CD4-positive, CD25-positive, alpha-beta regulatory T cell (primary cell): Measurements from ENCODE around the gene CPXM2. TPM values are rescaled to one million over a fixed set of nuclear protein-coding genes. Genes with fewer than 3 reads are reported as not detected.

Source experiments
- ATAC-seq, 2 donors: fragments of 150-1000 bp; cut with Tn5 transposase; one replicate each; pipeline ENCODE4 v1.10.0; 2021; ENCODE audit warnings: low read depth in 2 of 2, moderate number of reproducible peaks in 2 of 2, moderate library complexity in 1 of 2
- DNase-seq, 3 donors: peaks; one replicate each; pipeline versions ENCODE4 v3.0.0 to v3.0.0-alpha.2; 2012 to 2022; ENCODE audit warnings: mixed read lengths in 1 of 3
- H3K27ac ChIP-seq: one replicate; pipeline ENCODE4 v1.7.0; 2013; ENCODE audit warnings: mild to moderate bottlenecking, low read length; ENCODE audit not compliant: insufficient read depth, poor library complexity, severe bottlenecking
- H3K27me3 ChIP-seq: one replicate; pipeline ENCODE4 v1.7.0; 2013; ENCODE audit warnings: low read length; ENCODE audit not compliant: control insufficient read depth, insufficient read depth
- H3K36me3 ChIP-seq: one replicate; pipeline ENCODE4 v1.7.0; 2013; ENCODE audit warnings: mild to moderate bottlenecking, low read length, moderate library complexity; ENCODE audit not compliant: control insufficient read depth, insufficient read depth
- H3K4me1 ChIP-seq: 2 replicates; pipeline ENCODE4 v1.7.0; 2013; ENCODE audit warnings: mild to moderate bottlenecking, low read length; ENCODE audit not compliant: insufficient read depth, control insufficient read depth, poor library complexity, severe bottlenecking
- H3K4me3 ChIP-seq: one replicate; pipeline ENCODE4 v1.7.0; 2013; ENCODE audit warnings: low read depth, mild to moderate bottlenecking, low read length, moderate library complexity
- H3K9me3 ChIP-seq, 2 experiments: 1 replicate in 1 of 2; 2 replicates in 1 of 2; pipeline ENCODE4 v1.7.0; 2013; ENCODE audit warnings: low read length in 2 of 2, mild to moderate bottlenecking in 1 of 2, moderate library complexity in 1 of 2; ENCODE audit not compliant: control insufficient read depth in 2 of 2
- H3K27ac Mint-ChIP-seq, 3 donors: one replicate each; pipeline ENCODE4 v1.8.0; 2020 to 2022; ENCODE audit warnings: mild to moderate bottlenecking in 3 of 3, mixed read lengths in 3 of 3, moderate library complexity in 2 of 3
- H3K27me3 Mint-ChIP-seq: one replicate; pipeline ENCODE4 v1.8.0; 2022; ENCODE audit warnings: mild to moderate bottlenecking, mixed read lengths
- H3K36me3 Mint-ChIP-seq: one replicate; pipeline ENCODE4 v1.8.0; 2020; ENCODE audit warnings: mixed read lengths
- H3K4me1 Mint-ChIP-seq, 4 donors: one replicate each; pipeline ENCODE4 v1.8.0; 2020 to 2022; ENCODE audit warnings: mixed read lengths in 4 of 4, mild to moderate bottlenecking in 1 of 4
- H3K4me3 Mint-ChIP-seq, 4 donors: one replicate each; pipeline ENCODE4 v1.8.0; 2020 to 2022; ENCODE audit warnings: mild to moderate bottlenecking in 4 of 4, mixed read lengths in 4 of 4, moderate library complexity in 3 of 4
- H3K9me3 Mint-ChIP-seq, 7 donors: one replicate each; pipeline ENCODE4 v1.8.0; 2020 to 2022; ENCODE audit warnings: mixed read lengths in 7 of 7, mild to moderate bottlenecking in 3 of 7, moderate library complexity in 2 of 7
- polyA plus RNA-seq, 4 donors: library from polyadenylated mRNA; unstranded; fragments of 300-500 nt; fragmentation: Illumina TruSeq; gene quantifications; one replicate each; pipeline ENCODE4 v1.2.3, GENCODE V29; 2021
- total RNA-seq: library from RNA; stranded (reverse); gene quantifications from one replicate; pipeline ENCODE4 v1.2.3, GENCODE V29; 2022

The CPXM2 gene
- total and polyA plus RNA-seq, 5 donors from 2014 or later, result not detected

DNA sequence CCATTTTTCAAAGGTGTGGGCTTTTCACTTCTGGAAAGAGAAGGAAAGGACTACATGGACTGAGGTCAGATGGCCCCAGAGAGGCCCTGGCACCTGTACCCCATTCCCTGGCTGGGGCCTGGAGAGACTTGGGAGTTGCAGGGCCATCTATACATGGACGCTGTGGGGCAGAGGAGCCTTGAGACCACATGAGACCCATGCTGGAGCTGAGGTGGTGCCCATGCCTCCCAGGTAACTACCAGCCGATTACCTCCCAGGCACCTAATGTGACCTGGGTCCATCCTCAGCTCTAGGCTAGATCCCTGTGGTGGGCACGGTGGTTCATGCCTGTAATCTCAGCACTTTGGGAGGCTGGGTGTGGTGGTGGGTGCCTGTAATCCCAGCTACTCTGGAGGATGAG is 144.2 kb downstream of the CPXM2 start:
- ATAC-seq (no peak), DNase-seq (no peak)
- no peaks in the 10 kb centered on the region for H3K4me1 Mint-ChIP-seq
- Histone ChIP-seq H3K27me3 (no peaks in the 10 kb centered on the region), H3K9me3 (no peaks in the 10 kb centered on the region), H3K27ac (no peak overlapping the region), H3K4me1 (no peaks in the 10 kb centered on the region), H3K36me3 (no peaks in the 10 kb centered on the region), H3K4me3 (no peak overlapping the region)
- H3K27me3 Mint-ChIP-seq, result no peaks in the 10 kb centered on the region
- H3K36me3 Mint-ChIP-seq, result no peaks in the 10 kb centered on the region
- peaks cover 0 to 5% (median 0%) of the 10 kb centered on the region in 7 donors for H3K9me3 Mint-ChIP-seq
- H3K27ac Mint-ChIP-seq, result no peak overlapping the region
- H3K4me3 Mint-ChIP-seq, result no peak overlapping the region

- Mint-ChIP-seq H3K27ac (no peak overlapping the region), H3K4me1 (no peaks in the 10 kb centered on the region), H3K27me3 (no peaks in the 10 kb centered on the region)
Observed at GRCh38 chr10:123746942-123747341, 144.7 kb downstream of the CPXM2 start.

GRCh38 chr10:123746520-123746919 is 145.1 kb downstream of the CPXM2 start:
- Mint-ChIP-seq H3K9me3 (peaks cover 0 to 3% (median 0%) of the 10 kb centered on the region in 7 donors), H3K4me1 (no peaks in the 10 kb centered on the region), H3K36me3 (no peaks in the 10 kb centered on the region), H3K27me3 (no peaks in the 10 kb centered on the region), H3K4me3 (no peak overlapping the region), H3K27ac (no peak overlapping the region)
- Histone ChIP-seq H3K4me3 (no peak overlapping the region), H3K27ac (no peak overlapping the region), H3K4me1 (no peaks in the 10 kb centered on the region), H3K9me3 (no peaks in the 10 kb centered on the region), H3K36me3 (no peaks in the 10 kb centered on the region), H3K27me3 (no peaks in the 10 kb centered on the region)
- DNase-seq (no peak), ATAC-seq (no peak)

More at GRCh38 chr10:123746942-123747341, 144.7 kb downstream of the CPXM2 start:
- Histone ChIP-seq H3K36me3 (no peaks in the 10 kb centered on the region), H3K4me1 (no peaks in the 10 kb centered on the region), H3K27me3 (no peaks in the 10 kb centered on the region), H3K9me3 (no peaks in the 10 kb centered on the region), H3K4me3 (no peak overlapping the region), H3K27ac (no peak overlapping the region)
- peaks cover 0 to 5% (median 0%) of the 10 kb centered on the region in 7 donors for H3K9me3 Mint-ChIP-seq
- H3K36me3 Mint-ChIP-seq, result no peaks in the 10 kb centered on the region
- H3K4me3 Mint-ChIP-seq, result no peak overlapping the region
- no peak for ATAC-seq
- DNase-seq, result no peak

- Mint-ChIP-seq H3K4me1 (no peaks in the 10 kb centered on the region), H3K36me3 (no peaks in the 10 kb centered on the region), H3K4me3 (no peak overlapping the region), H3K27ac (no peak overlapping the region), H3K27me3 (no peaks in the 10 kb centered on the region), H3K9me3 (peaks cover 0 to 1% (median 0%) of the 10 kb centered on the region in 7 donors)
- Histone ChIP-seq H3K27me3 (no peaks in the 10 kb centered on the region), H3K36me3 (no peaks in the 10 kb centered on the region), H3K4me1 (no peaks in the 10 kb centered on the region), H3K4me3 (no peak overlapping the region), H3K27ac (no peak overlapping the region), H3K9me3 (no peaks in the 10 kb centered on the region)
- DNase-seq (no peak), ATAC-seq (no peak)
Observed at GRCh38 chr10:123746061-123746460, 145.5 kb downstream of the CPXM2 start.

DNA sequence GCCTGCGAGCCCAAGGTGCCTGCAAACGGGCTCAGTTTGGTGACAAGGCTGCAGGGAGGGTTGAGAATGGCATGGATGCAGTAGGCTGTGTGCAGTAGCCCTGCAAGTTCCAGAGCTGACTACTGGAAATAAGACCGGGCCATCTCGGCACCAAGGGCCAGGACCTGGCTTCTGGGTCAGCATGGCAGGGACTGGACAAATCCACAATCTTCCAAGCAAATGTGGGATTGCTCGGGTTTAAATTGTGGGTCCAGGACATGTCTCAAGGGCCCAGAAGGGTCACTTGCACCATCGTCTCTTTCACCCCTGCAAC is 147.4 kb downstream of the CPXM2 start:
- Histone ChIP-seq H3K27me3 (no peaks in the 10 kb centered on the region), H3K4me1 (no peaks in the 10 kb centered on the region), H3K9me3 (no peaks in the 10 kb centered on the region), H3K27ac (no peak overlapping the region), H3K36me3 (no peaks in the 10 kb centered on the region), H3K4me3 (no peak overlapping the region)
- no peak for DNase-seq
- ATAC-seq, result no peak
- Mint-ChIP-seq H3K27ac (no peak overlapping the region), H3K4me1 (no peaks in the 10 kb centered on the region), H3K36me3 (no peaks in the 10 kb centered on the region), H3K4me3 (no peak overlapping the region), H3K27me3 (no peaks in the 10 kb centered on the region), H3K9me3 (no peaks in the 10 kb centered on the region)

GRCh38 chr10:123743441-123744223 is 148.0 kb downstream of the CPXM2 start:
- H3K4me1 ChIP-seq, result no peaks in the 10 kb centered on the region
- Mint-ChIP-seq H3K36me3 (no peaks in the 10 kb centered on the region), H3K27me3 (no peaks in the 10 kb centered on the region), H3K4me1 (no peaks in the 10 kb centered on the region), H3K9me3 (no peaks in the 10 kb centered on the region), H3K27ac (peak overlapping the region in 1 of 3 donors; percentile 75), H3K4me3 (no peak overlapping the region)
- no peak overlapping the region for H3K27ac ChIP-seq
- H3K4me3 ChIP-seq, result no peak overlapping the region
- DNase-seq (no peak), ATAC-seq (no peak)
- no peaks in the 10 kb centered on the region for H3K27me3 ChIP-seq
- no peaks in the 10 kb centered on the region for H3K36me3 ChIP-seq
- H3K9me3 ChIP-seq, result no peaks in the 10 kb centered on the region

GRCh38 chr10:123742751-123743440 is 148.7 kb downstream of the CPXM2 start:
- Mint-ChIP-seq H3K4me1 (no peaks in the 10 kb centered on the region), H3K27me3 (no peaks in the 10 kb centered on the region), H3K36me3 (no peaks in the 10 kb centered on the region), H3K9me3 (no peaks in the 10 kb centered on the region), H3K27ac (no peak overlapping the region), H3K4me3 (no peak overlapping the region)
- Histone ChIP-seq H3K27me3 (no peaks in the 10 kb centered on the region), H3K9me3 (no peaks in the 10 kb centered on the region), H3K36me3 (no peaks in the 10 kb centered on the region), H3K4me1 (no peaks in the 10 kb centered on the region), H3K4me3 (no peak overlapping the region), H3K27ac (no peak overlapping the region)
- DNase-seq (no peak), ATAC-seq (no peak)

- ATAC-seq (no peak), DNase-seq (no peak)
- Histone ChIP-seq H3K27ac (no peak overlapping the region), H3K4me1 (no peaks in the 10 kb centered on the region), H3K4me3 (no peak overlapping the region), H3K27me3 (no peaks in the 10 kb centered on the region), H3K36me3 (no peaks in the 10 kb centered on the region), H3K9me3 (no peaks in the 10 kb centered on the region)
- Mint-ChIP-seq H3K4me3 (no peak overlapping the region), H3K27me3 (no peaks in the 10 kb centered on the region), H3K27ac (no peak overlapping the region), H3K36me3 (no peaks in the 10 kb centered on the region), H3K9me3 (no peaks in the 10 kb centered on the region), H3K4me1 (no peaks in the 10 kb centered on the region)
Observed at GRCh38 chr10:123741711-123742110, 149.9 kb downstream of the CPXM2 start.
